G401 (cell line): ENCODE measurements around the gene TBC1D9B. TPM values are rescaled to one million over a fixed set of nuclear protein-coding genes. Genes with fewer than 3 reads are reported as not detected.

Source experiments
- DNase-seq: peaks from one replicate; pipeline ENCODE4 v3.0.0-alpha.2; 2015; ENCODE audit warnings: low spot score
- in situ Hi-C: cut with HindIII; loops from 2 replicates; pipeline ENCODE4 v1.10.0; 2016; ENCODE audit warnings: low sequenced_read_pairs, mixed read lengths
- total RNA-seq: library from RNA; depleted of rRNA; stranded (reverse); fragments of >200 nt; shearing (Covaris generic); gene quantifications from 2 replicates; pipeline ENCODE4 v1.2.3, GENCODE V29; 2014; rRNA removed

The TBC1D9B gene
- total RNA-seq, 1 experiment from 2014 or later = 58.0 TPM

DNA sequence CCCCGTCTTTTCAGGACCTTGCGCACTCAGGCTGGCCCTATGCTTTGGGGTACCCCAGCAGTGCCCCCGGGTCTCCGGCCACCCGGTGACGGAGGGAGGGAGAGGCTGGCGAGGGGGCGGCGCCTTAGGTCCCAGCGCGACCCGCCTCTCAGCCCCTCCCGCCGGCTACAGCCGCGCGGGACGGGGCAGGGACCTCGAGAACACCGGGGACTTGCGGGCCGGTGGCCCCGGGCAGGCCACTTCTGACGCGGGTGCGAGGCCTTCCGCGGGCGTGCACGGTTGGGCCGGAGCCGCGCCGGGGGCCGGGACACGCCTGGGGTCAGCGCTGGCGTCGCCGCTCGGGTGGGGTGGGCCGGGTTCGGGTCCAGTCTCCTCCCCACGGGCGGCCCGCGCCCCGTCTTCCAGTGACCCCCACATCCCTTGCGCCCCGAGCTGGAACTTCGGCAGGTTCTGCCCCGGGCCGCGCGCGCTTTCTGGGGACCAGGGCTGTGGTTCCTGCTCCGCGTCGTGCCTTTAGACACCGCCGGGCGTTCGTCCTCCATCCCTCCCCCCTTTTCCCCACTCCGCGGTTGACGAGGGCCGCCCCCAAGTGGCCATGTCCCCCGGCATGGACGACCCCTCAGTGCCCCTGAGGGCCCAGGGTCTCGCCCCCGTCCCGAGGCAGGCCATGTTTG, 90.8 kb downstream of the TBC1D9B start:
- in situ Hi-C loops = loop anchor here (10.0 kb wide), 1 partner anchor 62 kb away; no protein-coding TSS in a partner anchor
- DNase-seq = no peak

DNA sequence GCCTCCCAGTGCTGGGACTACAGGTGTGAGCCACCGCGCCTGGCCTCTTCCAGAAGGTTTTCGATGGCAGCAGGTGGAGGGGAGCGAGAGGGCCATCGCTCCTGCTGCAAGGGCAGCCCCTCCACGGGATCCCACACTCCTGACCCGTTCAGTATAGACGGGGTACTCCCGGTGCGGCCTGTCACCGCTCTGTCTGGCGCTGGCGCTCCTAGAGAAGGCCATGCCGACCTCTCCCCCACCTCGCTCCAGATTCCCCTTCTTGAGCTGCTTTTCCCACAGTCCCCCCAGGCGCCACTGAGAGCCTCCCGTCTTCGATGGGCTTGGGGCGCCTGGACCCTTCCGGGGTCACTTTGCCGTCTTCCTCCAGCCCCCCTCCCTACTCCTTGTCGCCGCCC, 91.3 kb downstream of the TBC1D9B start:
- in situ Hi-C loops = loop anchor here (10.0 kb wide), 1 partner anchor 62 kb away; no protein-coding TSS in a partner anchor
- no peak for DNase-seq

DNA sequence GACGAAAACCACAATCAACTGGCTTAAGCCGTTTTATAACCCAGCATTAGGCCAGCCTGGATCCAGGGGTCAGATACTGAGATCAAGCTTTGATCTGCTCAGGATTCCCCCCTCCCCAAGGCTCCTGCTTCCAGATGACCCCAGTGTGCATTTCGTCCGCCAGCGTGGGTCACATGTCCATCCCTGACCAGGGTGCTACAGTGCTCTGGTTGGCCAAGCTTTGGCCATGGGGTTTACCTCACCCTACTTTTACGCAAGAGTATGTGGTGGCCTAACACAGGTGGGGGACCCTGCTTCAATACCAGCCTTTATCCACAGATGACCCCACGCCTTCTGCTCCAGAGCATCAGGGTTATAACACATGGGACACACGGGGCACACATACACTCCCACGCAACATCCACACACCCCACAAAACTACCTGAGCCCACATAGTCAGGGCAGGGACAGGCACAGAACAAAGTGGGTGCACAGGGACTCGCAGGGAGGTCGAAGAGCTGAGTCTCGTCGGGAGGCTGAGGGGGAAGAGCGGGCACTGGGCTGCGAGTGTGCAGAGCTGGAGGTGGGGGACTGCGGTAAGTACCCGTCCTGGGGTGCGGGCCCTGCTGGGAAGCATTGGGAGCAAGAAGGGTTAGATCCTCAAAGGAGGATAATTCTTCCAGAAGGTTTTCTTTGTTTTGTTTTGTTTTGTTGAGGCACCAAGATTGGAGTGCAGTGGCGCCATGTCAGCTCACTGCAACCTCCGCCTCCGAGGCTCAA, 92.0 kb downstream of the TBC1D9B start:
- no peak for DNase-seq
- in situ Hi-C loops = loop anchor here (10.0 kb wide), 1 partner anchor 61 kb away; no protein-coding TSS in a partner anchor

DNA sequence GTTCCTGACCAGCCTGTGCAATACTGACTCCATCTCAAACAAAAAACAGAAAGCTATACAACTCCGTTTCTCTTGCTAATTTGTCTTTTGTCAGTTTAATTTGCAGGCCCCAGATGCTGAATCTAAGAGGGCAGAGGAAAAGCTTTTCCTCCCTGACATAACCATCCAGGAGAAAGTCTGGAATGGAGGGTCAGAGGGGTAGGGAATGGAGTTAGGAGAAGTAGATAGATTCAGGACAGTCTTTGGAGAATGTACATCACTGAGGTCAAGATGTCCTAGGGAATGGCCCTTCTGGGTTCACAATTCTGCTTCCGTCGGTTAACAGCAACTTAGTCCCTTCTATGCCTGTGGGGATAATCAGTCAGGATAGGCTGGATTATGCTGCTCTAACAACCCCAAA, 93.6 kb downstream of the TBC1D9B start:
- DNase-seq = no peak

DNA sequence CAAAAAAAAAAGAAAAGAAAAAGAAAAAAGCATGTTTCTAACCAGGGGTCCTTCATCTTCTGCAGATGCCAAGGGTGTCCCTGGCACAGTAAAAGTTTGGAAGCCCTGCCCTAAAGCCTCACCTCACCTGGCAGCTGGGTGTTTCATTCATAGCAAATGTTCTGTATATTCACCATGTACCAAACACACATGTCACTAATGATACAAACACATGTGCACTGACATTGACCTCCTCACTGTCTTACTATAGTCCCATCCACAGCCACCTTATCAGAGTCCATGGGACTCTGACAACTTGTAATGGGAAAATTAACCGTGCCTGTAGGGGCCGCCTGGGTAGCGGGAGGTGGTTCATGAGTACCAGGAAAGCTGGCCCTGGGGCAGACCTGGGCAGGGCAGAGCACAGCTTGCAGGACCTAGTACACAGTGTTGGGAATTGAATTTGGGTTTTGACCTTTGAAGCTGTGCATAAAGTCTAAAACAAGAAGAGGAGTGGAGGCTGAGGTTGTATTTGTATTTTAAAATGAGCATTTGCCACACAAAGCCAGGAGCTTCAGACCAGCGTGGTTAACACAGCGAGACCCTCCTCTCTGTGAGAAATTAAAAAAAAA, 94.6 kb downstream of the TBC1D9B start:
- DNase-seq = no peak
- in situ Hi-C loops = loop anchor here (10.0 kb wide), 1 partner anchor 58 kb away; no protein-coding TSS in a partner anchor

More for the DNA sequence above, 93.6 kb downstream of the TBC1D9B start:
- in situ Hi-C loops = loop anchor here (10.0 kb wide), 1 partner anchor 59 kb away; no protein-coding TSS in a partner anchor

DNA sequence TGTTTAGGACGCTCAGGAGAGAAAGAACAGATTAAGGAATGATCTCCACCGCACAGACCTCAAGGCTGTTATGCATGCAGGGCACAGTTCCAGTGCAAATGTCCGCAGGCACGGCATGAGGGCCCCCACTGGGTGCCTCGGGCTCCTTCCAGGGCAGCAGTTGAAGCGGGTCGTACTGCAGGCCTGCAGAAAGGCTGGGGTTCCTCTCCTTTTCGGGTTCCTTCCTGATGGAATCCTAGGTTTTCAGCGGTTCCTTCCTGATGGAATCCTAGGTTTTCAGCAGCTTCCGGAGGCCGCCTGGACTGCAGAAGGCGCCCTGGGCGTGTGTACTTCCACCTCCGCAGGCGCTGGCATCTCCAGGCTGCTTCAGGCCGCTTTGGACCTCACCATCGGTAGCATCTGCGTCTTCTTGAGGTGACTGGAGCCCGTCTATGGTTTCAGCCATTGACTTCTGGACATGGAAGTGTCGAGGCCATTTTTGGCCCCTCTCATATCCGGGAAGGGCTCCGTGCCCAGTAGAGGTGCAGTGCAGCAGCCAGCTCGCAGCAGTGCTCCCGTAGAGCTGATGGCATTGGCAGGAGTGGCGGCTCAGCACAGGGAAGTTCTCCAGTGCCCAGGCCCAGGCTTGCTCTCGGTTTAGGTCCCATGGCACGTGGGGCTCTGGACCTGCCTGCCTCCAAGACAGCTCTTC, 95.4 kb downstream of the TBC1D9B start:
- in situ Hi-C loops = loop anchor here (10.0 kb wide), 1 partner anchor 57 kb away; no protein-coding TSS in a partner anchor
- DNase-seq = peak; percentile 98

Other genes starting within 250 kb of the TBC1D9B start
- not detected in 2 replicates for gene CBY3, start 226.9 kb downstream of the TBC1D9B start, total RNA-seq
- 281 and 477 TPM in 2 replicates for gene CANX, start 208.9 kb downstream of the TBC1D9B start, total RNA-seq
- 12.5 and 14.2 TPM in 2 replicates for gene MAML1, start 175.1 kb downstream of the TBC1D9B start, total RNA-seq
- 7.1 and 9.4 TPM in 2 replicates for gene LTC4S, start 113.9 kb downstream of the TBC1D9B start, total RNA-seq
- 122 and 128 TPM in 2 replicates for gene MGAT4B, start 101.0 kb downstream of the TBC1D9B start, total RNA-seq
- gene SQSTM1, start 87.0 kb downstream of the TBC1D9B start, total RNA-seq = 139 and 150 TPM in 2 replicates
- gene MRNIP, start 49.1 kb downstream of the TBC1D9B start, total RNA-seq = 22.0 and 38.5 TPM in 2 replicates
- 54.9 and 67.9 TPM in 2 replicates for gene RNF130, start 163.9 kb upstream of the TBC1D9B start, total RNA-seq